ENCODE results near the gene ATP13A4. TPM values are rescaled to one million over a fixed set of nuclear protein-coding genes. Genes with fewer than 3 reads are reported as not detected.

The ATP13A4 gene
- total RNA-seq, 1 experiment from 2014 or later: not detected

GRCh38 chr3:193375614-193376013 lies 179.1 kb downstream of the ATP13A4 start:
- DNase-seq (ENCODE audit: low read depth): no peak

GRCh38 chr3:193372783-193373182 lies 181.9 kb downstream of the ATP13A4 start:
- in situ Hi-C loops (cut with HindIII; ENCODE audit: low pct_unique_long_range_greater_than_20kb, low sequenced_read_pairs): no loop called here

More at GRCh38 chr3:193375614-193376013, 179.1 kb downstream of the ATP13A4 start:
- in situ Hi-C loops (cut with HindIII; ENCODE audit: low pct_unique_long_range_greater_than_20kb, low sequenced_read_pairs): no loop called here

DNA sequence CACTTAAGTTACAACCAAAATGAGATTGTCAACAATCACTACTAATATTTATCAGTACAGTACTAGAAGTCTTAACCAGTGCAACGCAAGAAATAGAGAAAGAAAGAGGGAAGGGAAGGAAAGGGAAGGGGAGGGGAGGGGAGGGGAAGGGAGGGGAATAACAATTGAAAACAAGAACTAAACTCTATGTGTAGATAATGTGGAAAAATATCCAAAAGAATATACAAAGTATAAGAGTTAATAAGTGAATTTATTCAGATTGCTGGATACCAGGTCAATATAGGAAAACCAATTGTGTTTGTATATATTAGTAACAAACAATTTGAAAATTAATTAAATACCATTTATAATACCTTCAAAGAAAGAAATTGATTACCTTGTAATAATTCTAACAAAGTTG lies 186.8 kb downstream of the ATP13A4 start:
- in situ Hi-C loops (cut with HindIII; ENCODE audit: low pct_unique_long_range_greater_than_20kb, low sequenced_read_pairs): no loop called here
- no peak for DNase-seq (ENCODE audit: low read depth)

More at GRCh38 chr3:193372783-193373182, 181.9 kb downstream of the ATP13A4 start:
- no peak for DNase-seq (ENCODE audit: low read depth)

DNA sequence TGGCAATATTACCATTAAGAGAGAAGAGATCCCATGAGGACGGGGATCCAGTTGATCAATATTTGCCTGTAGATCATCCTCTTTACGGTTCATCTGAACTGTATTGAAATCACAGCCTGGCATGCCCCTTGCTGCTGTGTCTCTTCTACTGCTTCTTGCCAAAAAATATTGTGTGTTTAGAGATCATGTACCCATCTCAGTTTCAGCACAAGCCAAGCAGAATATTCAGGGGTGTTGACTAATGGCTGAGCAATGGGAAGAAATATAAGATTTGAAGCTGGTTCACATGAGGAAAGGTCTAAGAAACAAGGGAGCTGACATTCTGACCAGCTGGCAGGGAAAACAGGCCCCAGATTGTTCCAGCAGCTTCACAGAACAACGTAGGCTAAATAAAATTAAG lies 197.4 kb downstream of the ATP13A4 start:
- DNase-seq (ENCODE audit: low read depth): no peak
- in situ Hi-C loops (cut with HindIII; ENCODE audit: low pct_unique_long_range_greater_than_20kb, low sequenced_read_pairs): no loop called here

- in situ Hi-C loops (cut with HindIII; ENCODE audit: low pct_unique_long_range_greater_than_20kb, low sequenced_read_pairs): no loop called here
- no peak for DNase-seq (ENCODE audit: low read depth)
These were observed 200.3 kb downstream of the ATP13A4 start for GRCh38 chr3:193354423-193354822.

Other genes starting within 250 kb of the ATP13A4 start
- gene ATP13A5, start 176.1 kb downstream of the ATP13A4 start, total RNA-seq (2014; rRNA removed; shearing (Covaris generic); ENCODE audit: low replicate concordance): not detected in 2 replicates
- gene OPA1, start 38.3 kb upstream of the ATP13A4 start, total RNA-seq (2014; rRNA removed; shearing (Covaris generic); ENCODE audit: low replicate concordance): 25.0 and 50.4 TPM in 2 replicates

Data from Caki2 (cell line).